Activated CD4-positive, alpha-beta T cell treated with anti-CD3 and anti-CD28 coated beads for 24 hours (primary cell): Measurements from ENCODE around the gene MELTF.

Source experiments
- DNase-seq, 2 donors: peaks; one replicate each; pipeline ENCODE4 v3.0.0-alpha.2; 2020; ENCODE audit warnings: low read depth in 2 of 2

MELTF gene

DNA sequence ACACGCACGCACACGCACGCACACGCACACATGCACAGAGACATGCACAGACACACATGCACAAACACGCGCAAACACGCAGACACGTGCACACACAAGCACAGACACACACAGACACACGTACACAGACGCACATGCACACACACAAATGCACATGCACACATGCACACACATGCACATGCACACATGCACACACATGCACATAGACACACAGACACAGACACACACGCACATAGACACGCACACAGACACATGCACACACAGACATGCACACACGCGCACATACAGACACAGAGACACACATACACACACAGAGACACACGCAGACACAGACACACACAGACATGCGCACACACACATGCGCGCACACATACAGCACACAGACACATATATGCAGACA is 34.6 kb downstream of the MELTF start:
- DNase-seq, result no peak

DNA sequence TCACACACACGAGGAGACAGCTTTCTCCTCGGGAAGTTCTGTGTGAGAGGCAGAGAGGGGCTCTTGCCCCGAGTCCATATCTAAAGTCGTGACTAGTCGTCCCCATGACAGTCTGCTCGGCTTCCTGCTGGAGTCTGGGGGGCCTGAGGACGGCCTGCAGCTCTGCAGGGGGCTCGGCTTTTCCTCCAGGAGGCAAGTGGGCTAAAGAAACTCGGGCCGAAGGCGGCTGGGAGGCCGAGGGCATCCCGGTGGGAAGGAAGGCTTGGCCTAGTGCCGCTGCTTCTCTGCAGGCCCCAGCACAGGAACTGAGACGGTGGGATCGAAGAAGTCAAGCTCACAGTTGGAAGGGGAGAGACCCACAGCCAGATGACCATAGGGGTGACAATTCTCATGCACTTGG is 35.6 kb downstream of the MELTF start:
- no peak for DNase-seq

DNA sequence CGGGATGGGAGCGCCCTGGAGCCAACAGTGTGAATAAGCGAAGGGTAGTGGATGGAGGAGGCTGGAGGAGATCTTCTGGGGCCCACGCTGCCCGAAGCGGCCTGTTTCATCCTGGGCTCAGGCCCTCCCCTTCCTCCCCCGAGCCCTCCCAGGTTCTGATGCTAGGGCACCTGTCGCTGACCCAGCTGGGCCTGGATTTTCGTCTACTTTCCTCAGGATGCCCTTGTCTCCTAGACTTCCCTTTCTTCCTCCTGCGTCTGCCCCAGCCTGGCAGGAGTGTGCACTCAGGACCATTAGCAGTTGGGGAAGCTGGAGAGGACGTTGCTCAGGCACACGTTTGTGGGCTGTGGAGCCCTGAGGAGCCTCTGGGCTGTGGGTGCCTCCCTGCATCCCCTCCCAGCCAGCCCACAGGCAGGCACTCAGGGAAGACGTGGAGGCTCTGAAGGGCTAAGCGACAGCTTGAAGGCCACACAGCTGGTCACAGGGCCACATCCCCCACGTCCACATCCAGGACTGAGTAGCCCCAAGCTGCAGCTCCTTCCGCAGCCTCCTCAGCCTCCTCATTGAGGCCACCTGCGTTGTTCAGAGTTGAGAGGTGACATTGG is 37.1 kb downstream of the MELTF start:
- DNase-seq, result no peak

DNA sequence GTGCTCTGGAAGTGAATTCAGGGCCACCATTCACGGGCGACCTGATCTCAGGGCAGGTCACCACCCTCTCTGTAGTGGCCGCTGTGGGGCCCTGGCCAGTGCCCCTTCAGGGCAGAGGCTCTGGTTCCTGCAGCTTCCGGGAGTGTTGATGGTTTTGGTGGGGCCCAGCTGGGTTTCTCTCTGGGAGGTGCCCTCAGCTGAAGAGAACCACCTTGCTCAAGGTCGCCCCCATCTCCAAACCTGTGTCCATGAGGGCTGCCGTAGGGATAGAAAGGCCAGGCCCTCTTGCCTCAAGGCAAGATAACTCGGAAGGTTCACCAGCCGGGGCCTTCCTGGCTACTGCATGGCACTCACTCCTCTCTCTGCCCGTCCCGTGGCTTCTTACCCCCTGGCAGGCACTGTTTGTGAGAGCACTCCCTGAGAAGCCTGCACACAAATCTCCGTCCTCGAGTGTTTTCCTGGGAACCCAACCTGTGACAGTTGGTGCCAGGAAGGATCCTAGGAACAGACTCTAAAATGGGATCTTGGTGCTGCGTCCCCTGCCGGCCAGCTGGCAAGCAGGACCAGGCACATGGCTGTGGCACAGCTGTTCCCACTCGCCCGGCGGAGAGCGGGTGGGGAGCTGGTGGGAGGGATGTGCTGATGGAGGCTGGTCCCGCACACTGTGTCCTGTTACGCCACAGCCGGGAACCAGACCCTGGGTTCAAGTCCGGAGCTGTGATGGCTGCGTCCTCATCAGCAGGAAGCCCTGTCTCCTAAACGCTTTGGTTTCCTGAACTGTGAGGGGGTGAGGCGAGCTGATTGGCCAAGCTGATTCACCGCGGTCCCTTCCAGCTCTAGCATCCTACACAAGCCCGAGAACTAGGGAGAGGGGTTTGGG is 37.8 kb downstream of the MELTF start:
- no peak for DNase-seq

DNA sequence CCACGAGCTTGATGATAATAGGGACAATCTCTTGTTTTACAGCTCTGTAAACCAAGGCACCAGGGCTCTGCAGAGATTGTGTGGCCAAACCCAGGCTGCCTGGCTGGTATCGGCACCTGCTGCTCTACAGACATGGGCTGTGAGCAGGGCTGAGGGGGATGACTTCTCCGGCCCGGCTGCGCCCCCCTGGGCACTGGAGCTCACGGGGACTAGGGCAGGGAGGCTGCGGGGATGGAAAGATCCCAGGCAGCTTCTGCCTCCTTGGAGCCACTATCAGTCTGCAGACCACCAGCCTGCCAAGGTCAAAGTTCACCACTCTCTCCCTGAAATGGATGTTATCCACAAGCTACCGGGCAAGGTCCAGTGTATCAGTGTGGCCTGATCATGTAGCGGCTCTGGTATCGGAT is 39.0 kb downstream of the MELTF start:
- no peak for DNase-seq

DNA sequence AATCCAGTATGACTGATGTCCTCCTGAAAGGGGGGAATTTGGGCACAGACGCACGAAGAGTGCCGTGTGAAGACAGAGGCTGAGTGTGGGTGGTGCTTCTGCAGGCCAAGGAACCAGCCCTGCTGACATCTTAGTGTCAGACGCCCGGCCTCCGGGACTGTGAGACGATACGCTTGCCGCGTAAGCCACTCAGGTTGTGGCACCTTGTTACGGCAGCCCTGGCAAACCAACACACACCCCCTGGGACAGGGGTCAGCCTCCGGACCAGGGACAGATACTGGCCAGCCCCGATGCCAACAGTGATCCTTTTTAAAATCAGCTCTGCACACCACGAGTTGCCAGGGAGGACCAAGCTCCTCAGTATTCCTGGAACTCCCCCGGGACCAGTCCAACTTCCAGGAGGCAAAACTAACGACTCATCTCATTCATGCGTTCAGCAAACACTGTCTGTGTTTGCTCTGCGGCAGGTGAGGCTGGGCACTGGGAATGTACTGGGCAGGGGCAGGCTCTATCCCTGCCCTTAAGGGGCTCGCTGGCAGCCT is 39.8 kb downstream of the MELTF start:
- no peak for DNase-seq

DNA sequence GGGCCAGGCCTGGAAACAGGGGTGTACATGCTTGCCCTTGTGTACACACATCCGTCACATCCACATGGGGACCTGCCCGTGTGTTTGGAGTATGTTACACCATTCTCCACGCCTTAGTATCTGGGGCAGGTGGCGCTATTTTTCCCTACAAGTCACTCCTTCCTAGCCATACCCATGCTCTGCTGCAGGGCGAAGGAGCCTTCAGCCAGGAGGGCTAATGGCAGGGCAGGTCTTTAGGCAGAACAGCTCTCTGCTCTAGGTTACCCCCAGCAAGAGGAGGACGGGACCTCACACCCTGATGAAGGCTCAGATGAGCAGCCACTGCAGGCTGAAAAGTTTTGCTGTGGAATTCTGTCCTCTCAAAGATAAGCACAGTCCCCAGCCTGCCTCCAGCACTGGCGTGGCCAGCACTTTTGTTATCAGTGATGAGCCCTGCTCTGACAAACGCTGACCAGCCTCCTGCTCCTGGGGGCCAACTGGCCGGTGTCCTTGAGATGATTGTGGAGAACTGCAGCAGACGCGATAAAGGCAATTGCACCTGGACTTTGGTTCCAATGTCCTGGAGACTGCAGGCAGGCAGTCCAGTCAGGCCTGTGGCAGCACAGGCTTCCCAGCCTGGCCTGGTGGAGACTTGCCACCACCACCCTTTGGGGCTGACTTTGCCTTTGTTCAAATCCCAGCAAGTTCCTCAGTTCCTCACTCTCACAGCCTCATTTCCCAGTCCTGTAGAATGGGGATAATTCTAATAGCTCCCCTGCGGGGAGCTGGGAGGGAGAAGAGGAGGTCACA is 41.2 kb downstream of the MELTF start:
- no peak for DNase-seq

DNA sequence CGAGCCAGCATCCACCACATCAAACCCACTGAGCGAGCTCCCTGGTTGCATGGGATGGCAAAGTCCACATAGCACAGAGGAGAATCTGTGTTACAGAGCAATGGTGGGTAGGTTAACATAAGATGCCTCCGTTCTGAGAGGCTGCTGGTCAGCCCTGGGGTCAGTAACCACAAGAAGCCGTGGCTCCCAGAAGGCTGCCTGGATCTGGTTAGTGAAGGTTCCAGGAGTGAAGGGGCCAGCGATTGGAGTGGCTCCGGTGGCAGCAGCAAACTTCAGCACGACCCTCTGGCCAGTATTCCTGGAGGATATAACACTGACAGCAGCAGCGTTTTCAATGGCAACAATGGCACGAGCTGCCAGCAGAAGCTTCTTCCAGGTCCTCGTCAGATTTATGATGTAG is 42.6 kb downstream of the MELTF start:
- no peak for DNase-seq

DNA sequence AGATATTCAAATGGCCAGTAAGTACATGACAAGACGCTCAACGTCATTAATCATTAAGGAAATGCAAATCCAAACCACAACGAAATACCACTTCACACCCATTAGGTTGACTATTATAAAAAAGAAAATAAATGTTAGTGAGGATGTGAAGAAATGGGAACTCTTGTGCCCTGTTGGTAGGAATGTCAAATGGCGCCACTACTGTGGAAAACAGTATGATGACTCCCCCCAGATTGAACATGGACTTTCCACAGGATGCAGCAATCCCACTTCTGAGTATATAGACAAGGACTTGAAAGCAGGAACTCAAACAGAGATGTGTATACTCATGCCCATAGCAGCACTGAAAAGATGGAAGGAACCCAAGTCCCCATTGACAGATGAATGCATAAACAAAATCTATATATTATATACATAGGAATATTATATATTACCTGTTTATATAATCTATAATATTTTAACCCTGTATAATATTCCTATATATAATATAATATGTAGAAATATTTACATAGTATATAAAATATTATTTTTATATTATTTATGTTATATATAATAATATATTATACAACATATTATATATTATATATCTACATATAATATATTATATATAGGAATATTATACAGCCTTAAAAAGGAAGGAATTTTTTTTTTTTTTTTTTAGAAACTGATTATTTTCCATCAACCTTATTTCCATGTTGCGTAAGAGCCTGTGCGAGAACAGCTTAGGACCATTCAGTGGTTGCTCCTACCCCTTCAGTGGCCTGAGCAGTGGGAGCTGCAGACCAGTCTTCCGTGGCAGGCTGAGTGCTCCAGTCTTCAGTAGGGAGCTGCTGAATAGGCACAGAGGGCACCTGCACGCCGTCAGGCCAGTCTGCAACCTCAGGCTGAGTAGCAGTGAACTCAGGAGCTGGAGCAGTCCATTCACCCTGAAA is 43.4 kb downstream of the MELTF start:
- no peak for DNase-seq

DNA sequence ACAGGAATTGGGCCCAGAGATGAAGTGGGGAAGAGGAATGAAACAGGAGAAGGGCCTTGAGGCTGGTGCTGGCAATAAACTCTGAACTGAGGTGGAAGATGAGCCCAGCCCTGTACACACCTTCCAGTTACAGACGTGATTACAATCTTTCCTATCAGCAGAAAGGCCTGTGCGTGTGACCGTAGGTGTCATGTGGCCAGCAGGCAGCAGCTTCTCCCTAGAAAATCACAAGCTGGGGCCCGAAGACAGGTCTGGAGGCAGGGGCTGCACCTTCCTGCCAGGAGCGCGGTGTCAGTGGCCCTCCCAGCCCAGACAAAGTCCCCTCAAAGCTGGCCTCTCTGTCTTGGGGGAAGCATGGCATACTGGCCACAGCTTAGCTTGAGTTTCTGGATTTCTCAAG is 44.3 kb downstream of the MELTF start:
- DNase-seq, result no peak

DNA sequence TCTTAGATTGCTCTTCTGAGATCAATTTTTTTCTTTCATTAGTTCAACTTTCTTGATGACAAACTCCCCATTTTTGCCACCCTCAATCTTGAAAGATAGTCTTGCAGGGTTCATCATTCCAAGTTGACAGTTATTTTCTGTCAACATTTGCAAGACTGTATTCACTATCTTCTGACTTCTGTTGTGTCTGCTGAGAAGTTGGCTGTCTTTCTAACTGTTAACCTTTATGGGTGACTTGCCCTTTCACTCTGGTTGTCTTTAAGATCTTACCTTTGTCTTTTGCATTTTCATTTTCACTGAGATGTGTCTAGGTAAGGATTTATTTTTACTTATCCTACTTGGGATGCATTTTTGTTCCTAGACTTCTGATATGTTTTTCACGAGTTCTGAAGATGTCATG is 46.4 kb downstream of the MELTF start:
- no peak for DNase-seq

DNA sequence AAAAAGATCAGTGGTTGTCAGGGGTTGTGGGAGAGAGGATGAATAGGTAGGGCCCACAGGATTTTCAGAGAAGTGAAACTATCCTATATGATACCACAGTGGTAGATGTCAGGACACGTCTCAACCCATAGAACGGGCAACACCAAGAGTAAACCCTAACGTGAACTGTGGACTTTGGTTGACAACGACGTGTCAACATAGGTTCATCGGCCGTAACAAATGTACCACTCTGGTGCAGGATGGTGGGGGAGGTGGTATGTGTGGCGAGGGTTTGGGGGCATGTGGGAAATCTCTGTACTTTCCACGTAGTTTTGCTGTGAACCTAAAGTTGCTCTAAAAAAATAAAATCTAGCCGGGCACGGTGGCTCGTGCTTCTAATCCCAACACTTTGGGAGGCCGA is 48.0 kb downstream of the MELTF start:
- no peak for DNase-seq

DNA sequence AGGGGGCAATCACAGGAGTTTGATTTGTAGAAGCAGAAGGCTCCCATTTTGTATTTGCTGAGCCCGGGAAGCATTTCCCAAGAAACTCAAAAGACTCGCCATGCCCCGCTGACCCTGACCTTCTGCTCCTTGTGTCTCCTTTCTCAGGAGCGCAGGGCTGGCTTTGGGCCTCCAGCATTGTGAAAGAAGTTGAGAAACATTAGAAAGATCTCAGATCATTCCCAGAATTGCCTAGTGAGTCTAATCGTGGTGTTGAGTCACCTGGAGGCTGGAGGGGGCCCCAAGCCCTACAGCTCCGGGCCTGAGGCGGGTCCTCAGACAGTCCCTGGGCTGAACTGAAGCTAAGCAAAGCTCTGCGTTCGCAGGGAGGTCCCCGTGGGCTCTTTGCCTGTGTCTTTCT is 50.1 kb downstream of the MELTF start:
- DNase-seq, result no peak

DNA sequence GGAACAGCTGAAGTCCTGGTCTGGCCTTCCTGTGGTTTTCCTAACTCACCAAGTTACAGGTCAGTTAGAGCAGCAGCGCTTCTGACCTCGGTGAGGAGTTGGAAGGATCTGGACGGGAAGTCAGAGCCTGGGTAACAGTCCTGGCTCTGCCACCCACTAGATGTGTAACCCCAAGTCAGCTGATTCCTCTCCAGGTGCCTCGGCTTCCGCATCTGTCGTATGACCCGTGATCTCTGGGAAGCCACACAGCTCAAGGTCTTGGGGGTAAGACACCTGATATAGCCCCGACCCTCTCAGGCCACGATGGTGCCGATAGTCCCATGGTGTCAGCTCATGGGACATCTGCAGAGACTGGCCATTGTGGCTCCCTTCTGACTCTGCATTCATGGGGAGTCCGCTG is 52.7 kb downstream of the MELTF start:
- DNase-seq, result no peak

DNA sequence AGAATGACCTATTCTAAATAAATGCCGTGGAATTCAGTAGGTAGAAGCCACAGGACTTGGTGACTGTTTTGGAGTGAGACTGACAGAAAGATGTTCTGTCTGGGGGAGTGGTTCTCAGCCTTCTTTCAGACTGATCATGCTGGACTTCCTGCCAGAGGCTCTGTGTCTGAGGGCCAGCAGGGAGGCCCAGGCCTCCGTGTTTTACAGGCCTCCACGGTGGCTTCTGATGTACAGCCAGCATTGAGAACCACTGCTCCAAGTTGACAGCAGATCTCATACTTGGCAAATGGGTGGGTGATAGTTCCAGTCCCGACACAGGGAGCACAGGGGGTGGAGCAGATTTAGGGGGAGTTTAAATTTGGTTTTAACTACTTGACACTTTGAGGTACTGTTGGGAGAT is 54.3 kb downstream of the MELTF start:
- DNase-seq, result no peak

DNA sequence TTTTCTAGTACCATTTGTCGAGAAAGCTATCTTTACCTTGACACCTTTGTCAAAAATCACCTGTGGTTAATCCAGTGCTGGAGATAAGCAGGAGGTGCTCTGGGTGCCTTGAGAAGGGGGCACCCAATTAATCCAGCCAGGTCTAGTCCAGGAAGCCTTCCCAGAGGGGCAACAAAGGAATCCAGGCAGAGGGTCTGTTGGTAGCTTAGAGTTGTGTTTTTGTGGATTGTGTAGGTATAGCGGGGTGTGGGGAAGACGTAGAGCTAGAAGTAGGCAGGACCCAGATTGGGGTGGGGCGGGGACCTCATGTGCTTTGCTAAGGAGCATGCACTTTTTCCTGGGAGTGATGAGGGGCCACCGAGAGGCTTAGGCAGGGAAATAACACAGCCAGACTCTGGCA is 55.0 kb downstream of the MELTF start:
- DNase-seq, result no peak

DNA sequence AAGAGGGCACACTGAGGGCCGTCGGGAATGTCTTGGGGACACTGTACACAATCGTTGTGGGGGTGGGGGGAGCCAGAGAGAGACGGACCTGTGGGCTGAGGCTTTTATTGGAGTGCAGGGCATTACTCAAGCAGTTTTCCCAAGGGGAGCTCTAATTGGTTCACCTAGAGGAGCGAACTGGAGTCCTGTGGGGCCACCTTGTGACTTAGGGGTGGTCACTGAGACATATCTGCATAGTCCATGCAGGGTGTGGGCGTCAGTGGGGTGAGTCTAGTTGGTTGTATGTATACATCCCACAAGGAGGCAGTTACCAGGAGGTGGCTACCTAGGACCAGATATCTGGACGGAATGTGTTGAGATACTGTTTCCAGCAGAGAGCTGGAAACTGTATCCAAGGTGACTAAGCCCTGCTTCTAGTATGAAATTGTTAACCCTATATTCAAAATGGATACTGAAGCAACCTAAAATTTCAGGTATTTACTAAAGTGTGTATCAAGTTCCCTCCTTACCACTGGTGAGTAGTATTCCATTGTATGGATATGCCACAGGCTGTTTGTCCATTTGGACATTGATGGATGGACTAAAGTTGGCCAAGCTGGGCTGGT is 58.4 kb downstream of the MELTF start:
- DNase-seq, result no peak

DNA sequence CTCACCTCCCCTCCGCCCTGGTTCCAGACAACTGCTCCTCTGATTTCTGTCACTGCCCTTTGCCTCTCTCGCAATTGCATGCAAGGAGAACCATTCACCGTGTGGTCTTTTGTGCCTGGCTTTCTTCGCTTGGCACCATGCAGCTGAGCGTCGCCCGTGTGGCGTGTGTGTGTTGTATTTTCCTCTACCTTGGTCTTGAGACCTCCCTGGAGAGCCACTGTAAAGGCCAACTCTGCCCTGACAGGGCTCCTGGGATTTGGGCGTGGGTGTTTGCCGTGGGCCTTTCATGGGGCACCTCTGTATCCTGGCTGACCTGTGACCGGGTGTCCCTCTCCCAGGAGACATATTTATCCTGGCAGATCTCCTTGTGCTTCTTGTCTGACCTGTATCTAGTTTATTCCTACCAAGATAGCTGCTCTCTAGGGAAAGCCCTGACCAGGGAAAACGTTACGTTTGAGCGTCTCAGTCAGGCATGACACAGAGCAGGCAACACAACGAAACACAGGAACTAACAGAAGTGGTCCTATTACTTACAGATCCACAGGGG is 59.0 kb downstream of the MELTF start:
- DNase-seq, result no peak

DNA sequence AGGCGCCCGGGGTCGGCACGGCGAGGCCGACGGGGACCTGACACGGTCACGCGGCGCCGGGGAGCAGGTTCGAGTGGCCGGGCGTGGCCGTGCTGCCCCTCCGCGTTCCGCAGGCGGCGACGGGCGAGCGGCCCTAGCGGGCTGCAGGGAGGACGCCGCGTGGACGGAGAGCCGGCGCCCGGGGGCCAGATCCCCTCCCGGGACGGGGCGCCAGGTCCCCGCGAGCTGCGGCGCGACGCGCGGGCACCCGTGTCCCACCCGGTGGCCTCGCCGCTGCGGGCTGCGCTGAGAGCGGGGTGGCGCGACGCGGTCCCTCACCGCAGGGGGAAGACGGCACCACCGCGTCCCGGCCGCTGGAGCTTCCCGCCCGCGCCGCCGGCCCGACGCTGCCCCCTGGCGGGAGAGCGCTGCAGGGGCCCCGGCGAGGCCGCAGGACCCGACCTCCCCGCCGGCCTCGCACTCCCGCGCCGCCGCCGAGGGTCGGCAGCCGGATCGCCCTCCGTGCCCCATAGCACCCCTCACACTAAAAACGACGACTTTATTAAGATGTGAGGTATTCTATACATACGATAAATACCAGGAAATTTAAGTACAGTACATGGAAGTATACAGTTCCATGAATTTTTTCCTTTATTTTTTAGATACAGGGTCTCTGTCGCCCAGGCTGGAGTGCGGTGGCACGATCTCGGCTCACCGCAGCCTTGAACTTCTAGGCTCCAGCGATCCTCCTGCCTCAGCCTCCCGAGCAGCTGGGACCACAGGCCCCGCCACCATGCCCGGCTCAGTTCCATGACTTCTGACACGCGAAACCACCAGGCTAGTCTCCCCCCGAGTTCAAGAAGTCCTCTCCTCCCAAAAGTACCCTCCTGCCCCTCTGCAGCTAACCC is 59.7 kb downstream of the MELTF start:
- DNase-seq, result peak; percentile 56 to 57
